Stimulated activated CD4-positive, alpha-beta T cell treated with anti-CD3 and anti-CD28 coated beads, Interleukin-2, amount 100 ng/mL, for 4 hours (primary cell): ENCODE data around the gene SLC2A1.
A peak's percentile ranks its signal among the peaks of the same experiment; 100 is the strongest.

Experiments
- DNase-seq: peaks from one replicate; pipeline ENCODE4 v3.0.0-alpha.2; 2020; ENCODE audit warnings: low read depth

The SLC2A1 gene

GRCh38 chr1:42958488-42959319, at the start of gene SLC2A1:
Gene SLC2A1, minus strand, starts transcription at chr1:42958868. Its CDS starts 217 bp downstream, at chr1:42958651.
- peak; percentile 92 for DNase-seq

DNA sequence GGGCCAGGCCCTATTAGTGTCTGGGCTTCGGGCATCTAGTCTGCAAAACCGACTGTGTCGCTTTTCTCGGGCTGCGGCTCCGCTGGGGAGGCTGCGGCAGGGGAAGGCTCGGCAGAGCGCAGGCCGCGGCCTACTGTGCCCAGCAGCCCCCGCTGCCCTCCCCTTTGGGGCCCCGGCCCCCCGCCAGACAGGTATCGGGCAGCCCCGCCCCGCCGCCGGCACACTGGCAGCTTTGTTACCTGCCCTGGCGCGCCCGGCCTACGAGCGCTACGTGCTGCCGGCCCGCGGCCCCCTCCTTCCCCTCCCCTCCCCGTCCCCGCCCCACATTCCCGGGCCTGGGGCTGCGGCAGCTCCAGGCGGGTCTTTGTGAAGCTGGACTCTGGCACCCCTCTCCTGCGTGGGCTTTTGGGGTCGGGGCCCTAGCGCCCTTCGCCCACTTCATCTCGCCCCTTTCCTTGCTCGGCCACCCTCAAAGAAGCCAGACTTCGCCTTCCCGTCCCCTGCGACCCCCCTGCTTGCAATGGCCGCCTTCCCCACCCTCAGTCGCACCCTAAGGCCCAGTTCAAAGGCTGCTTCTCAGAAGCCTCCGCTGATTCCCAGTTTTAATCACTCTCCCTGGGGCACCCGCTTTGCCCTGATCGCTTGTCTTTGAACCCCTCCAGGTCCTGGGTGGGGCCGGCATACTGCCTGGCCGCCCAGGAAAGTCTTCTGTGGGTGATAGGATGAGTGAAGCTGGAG, 48.9 kb upstream of the SLC2A1 start:
- no peak for DNase-seq

- DNase-seq = no peak
Observed at GRCh38 chr1:43005460-43006361, 47.0 kb upstream of the SLC2A1 start.

GRCh38 chr1:43004587-43005459, 46.2 kb upstream of the SLC2A1 start:
- no peak for DNase-seq

GRCh38 chr1:43002766-43003165, 44.1 kb upstream of the SLC2A1 start:
- DNase-seq = no peak

DNA sequence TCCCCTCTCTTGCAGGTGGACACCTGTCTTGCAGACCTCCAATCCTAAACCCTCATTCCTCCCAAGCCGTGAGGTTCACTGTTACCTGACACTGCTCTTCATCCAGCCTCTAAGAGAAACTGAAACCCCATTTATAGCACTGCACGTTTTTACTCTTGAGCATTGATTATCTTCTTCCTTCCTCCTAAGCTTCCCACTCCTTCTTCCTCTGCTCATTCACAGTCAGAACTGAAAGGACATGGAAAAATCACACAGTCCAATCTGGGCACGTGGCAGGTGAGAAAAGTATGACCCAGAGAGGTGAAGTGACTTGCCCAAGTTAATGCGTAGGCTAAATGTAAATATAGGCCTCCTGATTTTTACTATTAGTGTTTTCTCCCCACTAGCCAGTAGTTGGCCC, 43.4 kb upstream of the SLC2A1 start:
- no peak for DNase-seq

DNA sequence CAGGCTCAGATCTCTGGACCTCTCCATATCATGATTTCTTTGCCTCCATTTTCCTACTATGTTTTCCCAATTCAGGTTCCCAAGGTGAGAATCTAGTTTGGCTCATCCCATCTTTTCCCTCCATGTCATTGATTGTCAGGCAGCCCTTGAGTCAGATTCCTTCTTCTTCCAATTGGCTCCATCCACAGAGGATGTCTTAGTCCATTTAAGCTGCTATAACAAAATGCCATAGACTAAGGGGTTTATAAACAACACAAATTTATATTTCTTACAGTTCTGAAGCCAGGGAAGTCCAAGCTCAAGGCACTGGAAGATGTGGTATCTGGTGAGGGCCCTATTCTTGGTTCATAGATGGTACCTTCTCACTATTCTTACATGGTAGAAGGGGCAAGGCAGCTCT, 42.8 kb upstream of the SLC2A1 start:
- no peak for DNase-seq

GRCh38 chr1:43000271-43000670, 41.6 kb upstream of the SLC2A1 start:
- DNase-seq = no peak

- no peak for DNase-seq
Observed at GRCh38 chr1:42999308-42999707, 40.6 kb upstream of the SLC2A1 start.

GRCh38 chr1:42998386-42998785, 39.7 kb upstream of the SLC2A1 start:
- DNase-seq = no peak

GRCh38 chr1:42996384-42996970, 37.8 kb upstream of the SLC2A1 start:
- no peak for DNase-seq

GRCh38 chr1:42993502-42994136, 35.0 kb upstream of the SLC2A1 start:
- DNase-seq = no peak

DNA sequence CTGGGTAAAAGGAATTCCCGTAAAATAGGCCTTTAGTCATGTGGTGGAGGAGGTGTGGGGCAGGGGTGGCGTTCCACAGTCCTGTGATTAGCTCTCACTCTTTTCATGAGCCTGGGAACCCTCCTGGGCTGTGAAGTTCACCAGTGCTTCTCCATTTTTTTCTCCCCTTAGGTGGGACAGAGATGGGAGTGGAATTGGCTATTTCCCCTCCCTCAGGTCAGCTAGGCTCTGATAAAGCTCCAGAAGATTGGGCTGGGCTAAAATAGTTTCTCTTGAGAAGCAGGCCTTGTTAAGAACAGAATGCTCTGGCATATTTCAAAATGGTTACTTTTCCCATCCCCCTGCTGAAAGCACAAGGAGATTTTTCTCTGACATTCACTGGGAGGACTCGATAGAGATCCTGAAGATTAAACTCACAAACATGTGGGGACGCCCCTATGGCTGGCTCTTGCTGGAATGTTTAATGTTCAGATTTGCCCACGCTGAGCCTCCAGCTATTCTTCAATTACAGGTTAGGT, 33.4 kb upstream of the SLC2A1 start:
- no peak for DNase-seq

GRCh38 chr1:42990757-42991346, 32.2 kb upstream of the SLC2A1 start:
- no peak for DNase-seq

- DNase-seq = no peak
Observed at GRCh38 chr1:42983693-42984092, 25.0 kb upstream of the SLC2A1 start.

GRCh38 chr1:42983253-42983652, 24.6 kb upstream of the SLC2A1 start:
- no peak for DNase-seq

- DNase-seq = no peak
Observed at GRCh38 chr1:42982641-42983040, 24.0 kb upstream of the SLC2A1 start.

- DNase-seq = no peak
Observed at GRCh38 chr1:42981871-42982270, 23.2 kb upstream of the SLC2A1 start.

DNA sequence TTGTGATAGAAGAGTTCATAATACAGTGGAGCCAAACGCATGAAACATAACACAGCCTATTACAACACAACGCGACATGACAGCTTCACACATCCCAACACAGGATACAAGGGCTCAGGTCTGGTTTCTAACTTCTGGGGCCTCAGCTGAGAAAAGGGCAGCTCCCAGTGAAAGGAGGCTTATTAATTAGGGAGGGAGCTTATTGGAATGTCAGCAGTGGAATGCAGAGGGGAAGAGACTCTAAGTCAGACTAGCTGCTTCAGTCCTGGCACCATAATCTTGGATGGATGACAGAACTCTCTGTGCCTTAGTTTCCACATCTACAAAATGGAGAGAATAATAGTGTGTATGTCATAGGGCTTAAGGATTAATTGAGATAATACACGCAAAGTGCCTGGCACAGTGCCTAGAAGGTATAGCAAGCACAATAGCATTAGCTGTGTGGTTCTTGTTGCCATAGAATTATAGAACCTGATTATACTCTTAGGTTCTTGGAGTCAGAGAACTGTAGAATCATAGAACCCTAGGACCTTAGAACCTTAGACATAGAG, 22.7 kb upstream of the SLC2A1 start:
- DNase-seq = no peak
